ENCODE results near the gene CDK12.
A peak's percentile ranks its signal among the peaks of the same experiment; 100 is the strongest.

CDK12 gene

DNA sequence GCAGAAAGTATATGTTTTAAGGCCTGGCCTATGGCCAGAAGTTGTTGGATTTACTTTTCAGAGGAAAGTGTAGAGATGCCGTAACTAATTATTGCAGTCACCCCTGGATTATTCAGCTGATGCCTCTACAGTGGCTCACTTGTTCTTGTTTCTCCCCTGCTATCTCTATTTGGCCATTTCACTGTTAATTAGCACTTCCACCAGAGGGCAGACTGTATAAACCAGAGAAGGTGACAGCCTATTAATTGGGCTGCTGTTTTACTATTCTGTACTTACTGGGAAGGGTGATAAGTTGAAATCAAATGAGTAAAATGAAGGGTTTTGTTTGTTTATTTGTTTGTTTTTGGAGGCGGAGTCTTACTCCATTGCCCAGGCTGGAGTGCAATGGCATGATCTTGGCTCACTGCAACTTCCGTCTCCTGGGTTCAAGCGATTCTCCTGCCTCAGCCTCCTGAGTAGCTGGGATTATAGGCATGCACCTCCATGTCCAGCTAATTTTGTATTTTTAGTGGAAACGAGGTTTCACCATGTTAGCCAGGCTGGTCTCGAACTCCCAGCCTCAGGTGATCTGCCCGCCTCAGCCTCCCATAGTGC is 66.0 kb downstream of the CDK12 start:
- TF ChIP-seq, protein P1, sequence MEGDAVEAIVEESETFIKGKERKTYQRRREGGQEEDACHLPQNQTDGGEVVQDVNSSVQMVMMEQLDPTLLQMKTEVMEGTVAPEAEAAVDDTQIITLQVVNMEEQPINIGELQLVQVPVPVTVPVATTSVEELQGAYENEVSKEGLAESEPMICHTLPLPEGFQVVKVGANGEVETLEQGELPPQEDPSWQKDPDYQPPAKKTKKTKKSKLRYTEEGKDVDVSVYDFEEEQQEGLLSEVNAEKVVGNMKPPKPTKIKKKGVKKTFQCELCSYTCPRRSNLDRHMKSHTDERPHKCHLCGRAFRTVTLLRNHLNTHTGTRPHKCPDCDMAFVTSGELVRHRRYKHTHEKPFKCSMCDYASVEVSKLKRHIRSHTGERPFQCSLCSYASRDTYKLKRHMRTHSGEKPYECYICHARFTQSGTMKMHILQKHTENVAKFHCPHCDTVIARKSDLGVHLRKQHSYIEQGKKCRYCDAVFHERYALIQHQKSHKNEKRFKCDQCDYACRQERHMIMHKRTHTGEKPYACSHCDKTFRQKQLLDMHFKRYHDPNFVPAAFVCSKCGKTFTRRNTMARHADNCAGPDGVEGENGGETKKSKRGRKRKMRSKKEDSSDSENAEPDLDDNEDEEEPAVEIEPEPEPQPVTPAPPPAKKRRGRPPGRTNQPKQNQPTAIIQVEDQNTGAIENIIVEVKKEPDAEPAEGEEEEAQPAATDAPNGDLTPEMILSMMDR (IDR thresholded peaks at IDR 0.05) = peak; percentile 68

DNA sequence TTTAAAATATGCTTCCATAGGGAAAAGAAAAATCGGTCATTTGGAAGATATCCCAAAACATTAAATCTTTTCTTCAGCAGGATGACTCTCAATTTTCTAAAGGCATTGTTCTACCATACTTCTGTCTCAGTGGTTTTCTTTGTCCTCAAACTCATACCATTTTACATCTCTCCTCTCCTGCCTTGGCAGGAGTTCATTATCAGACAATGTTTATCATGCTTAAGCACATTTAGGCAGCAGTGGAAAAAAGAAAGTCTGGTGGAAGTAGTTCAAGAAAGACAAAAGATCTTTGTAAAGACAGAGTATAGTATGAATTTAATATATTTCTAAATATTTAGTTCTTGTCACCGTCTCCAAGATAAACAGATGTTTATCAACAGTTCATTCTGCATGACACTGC is 68.2 kb downstream of the CDK12 start:
- TF ChIP-seq, protein P1 (IDR thresholded peaks at IDR 0.05) = no peak

DNA sequence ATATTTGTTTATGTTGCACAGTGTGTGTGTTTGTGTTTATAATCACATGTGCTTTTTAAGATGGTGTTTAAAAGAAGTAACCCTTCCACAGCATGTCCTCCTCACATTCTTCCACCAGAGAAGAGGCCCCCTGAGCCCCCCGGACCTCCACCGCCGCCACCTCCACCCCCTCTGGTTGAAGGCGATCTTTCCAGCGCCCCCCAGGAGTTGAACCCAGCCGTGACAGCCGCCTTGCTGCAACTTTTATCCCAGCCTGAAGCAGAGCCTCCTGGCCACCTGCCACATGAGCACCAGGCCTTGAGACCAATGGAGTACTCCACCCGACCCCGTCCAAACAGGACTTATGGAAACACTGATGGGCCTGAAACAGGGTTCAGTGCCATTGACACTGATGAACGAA is 69.2 kb downstream of the CDK12 start:
- TF ChIP-seq, protein P1 (IDR thresholded peaks at IDR 0.05) = no peak

DNA sequence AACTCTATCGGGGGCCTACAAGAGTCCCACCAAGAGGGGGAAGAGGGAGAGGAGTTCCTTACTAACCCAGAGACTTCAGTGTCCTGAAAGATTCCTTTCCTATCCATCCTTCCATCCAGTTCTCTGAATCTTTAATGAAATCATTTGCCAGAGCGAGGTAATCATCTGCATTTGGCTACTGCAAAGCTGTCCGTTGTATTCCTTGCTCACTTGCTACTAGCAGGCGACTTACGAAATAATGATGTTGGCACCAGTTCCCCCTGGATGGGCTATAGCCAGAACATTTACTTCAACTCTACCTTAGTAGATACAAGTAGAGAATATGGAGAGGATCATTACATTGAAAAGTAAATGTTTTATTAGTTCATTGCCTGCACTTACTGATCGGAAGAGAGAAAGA is 70.0 kb downstream of the CDK12 start:
- TF ChIP-seq, protein P1 (IDR thresholded peaks at IDR 0.05) = no peak

DNA sequence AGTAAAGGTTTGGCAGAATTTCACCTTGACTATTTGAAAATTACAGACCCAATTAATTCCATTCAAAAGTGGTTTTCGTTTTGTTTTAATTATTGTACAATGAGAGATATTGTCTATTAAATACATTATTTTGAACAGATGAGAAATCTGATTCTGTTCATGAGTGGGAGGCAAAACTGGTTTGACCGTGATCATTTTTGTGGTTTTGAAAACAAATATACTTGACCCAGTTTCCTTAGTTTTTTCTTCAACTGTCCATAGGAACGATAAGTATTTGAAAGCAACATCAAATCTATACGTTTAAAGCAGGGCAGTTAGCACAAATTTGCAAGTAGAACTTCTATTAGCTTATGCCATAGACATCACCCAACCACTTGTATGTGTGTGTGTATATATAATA is 72.6 kb downstream of the CDK12 start:
- TF ChIP-seq, protein P1 (IDR thresholded peaks at IDR 0.05) = no peak

DNA sequence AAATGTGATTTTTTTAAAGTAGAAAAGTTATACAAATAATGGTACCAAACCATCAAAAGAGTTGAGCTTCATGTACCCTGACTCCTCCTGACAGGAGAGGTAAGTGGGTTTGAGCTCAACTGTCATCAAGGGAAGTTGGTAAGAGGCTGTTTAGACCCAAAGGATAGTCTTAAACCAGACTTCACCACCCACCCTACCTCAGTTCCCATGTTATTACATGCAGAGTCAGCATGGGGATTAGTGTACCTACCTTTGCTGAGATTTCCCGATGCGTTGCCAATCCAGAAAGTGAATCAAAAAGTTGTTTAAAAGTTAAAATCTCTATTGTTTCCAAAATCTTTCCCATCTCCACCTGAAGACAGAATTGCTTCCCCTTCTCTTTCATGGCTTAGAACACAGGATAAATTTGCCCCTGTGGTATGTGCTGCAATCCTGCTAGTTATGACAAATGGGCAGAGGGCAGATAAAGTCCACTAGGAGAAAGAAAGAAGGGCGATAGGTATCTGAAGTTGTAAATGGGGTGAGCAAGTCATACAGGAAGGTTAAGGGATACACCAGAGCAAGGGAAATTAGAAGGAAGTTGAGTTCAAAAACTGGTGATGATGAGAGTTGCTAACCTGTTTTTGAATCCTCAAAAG is 73.6 kb downstream of the CDK12 start:
- TF ChIP-seq, protein P1 (IDR thresholded peaks at IDR 0.05) = no peak

DNA sequence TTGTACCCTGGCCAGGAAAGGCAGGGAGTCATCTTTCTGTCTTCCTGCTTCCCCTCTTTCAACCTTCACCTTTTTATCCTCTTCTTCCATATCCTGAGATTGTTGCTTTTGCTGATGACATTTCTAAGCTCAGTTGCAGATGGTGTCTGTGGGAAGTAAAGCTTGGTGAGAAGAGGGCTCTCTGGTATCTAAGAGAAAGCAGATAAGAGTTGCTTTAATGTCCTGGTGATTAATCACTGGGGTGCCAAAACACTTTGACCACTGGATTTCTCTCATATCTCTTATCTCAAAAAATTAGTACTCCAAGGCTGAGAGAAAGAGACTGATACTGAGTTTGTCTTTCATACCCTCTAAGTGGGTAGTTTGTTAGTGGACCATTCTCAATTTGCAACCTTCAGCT is 75.2 kb downstream of the CDK12 start:
- TF ChIP-seq, protein P1 (IDR thresholded peaks at IDR 0.05) = no peak

Data from LNCAP (cell line).